ENCODE data around the gene RPL41.
A peak's percentile ranks its signal among the peaks of the same experiment; 100 is the strongest.
"Not testable (repeated sequence)": the region's sequence is repeated elsewhere in the genome, so short reads cannot be mapped to it uniquely, and the experiment has no call there.

Gene RPL41

DNA sequence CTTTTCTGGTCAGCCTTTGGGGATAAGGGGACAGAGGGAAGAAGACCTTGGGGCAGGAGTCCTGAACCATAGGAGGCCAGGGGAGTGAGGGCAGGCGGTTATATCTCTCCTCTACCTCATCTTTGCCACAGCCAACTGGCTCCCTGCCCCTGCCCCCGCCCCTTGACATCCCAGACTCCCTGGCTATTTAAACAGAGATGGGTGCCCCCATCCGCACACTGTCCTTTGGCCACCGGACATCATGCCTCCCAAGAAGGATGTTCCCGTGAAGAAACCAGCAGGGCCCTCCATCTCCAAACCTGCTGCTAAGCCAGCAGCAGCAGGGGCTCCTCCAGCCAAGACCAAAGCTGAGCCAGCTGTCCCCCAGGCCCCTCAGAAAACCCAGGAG is 37.2 kb downstream of the RPL41 start:
- DNase-seq (ENCODE audit: low read depth in 4 of 4, low spot score in 1 of 4) = no peak

DNA sequence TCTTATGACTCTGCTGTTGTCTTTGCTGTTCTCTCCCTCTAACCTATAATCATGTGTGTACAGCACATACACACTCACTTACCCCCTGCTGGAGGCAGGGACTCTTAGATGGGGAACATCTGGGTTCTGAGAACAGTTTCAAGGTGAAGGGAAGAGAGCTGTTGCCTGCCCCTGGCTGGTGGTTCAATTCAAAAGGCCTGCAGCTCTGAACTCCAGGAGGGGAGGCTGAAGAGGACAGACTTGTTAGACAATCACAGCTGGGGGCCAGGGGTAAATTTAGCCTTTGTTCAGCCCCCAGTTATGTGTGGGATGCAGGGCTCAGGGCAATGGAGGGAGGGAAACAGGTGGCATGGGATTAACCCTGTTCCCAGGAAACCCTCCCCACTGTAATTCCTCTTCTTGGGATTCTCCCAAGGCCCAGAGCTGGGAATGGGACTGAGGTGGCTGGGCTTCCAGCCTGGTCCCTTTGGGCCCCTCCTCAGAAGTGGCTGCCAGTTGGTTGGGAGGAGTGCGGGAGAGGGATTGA is 37.9 kb downstream of the RPL41 start:
- no peak for DNase-seq (ENCODE audit: low read depth in 4 of 4, low spot score in 1 of 4)

DNA sequence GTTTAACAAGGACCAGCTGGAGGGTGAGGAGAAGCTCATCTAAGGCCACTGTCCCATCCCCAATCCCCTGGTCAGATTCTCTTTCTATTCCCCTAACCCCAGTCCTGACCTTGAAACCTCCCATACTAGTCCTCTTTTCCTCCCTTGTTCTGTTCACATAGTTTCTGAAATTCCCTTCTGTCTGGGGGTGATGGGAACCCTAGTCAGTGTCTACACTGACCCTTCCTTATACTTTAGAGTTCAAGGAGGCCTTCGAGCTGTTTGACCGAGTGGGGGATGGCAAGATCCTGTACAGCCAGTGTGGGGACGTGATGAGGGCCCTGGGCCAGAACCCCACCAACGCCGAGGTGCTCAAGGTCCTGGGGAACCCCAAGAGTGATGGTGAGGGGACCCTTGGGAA is 38.4 kb downstream of the RPL41 start:
- DNase-seq (ENCODE audit: low read depth in 4 of 4, low spot score in 1 of 4) = no peak

DNA sequence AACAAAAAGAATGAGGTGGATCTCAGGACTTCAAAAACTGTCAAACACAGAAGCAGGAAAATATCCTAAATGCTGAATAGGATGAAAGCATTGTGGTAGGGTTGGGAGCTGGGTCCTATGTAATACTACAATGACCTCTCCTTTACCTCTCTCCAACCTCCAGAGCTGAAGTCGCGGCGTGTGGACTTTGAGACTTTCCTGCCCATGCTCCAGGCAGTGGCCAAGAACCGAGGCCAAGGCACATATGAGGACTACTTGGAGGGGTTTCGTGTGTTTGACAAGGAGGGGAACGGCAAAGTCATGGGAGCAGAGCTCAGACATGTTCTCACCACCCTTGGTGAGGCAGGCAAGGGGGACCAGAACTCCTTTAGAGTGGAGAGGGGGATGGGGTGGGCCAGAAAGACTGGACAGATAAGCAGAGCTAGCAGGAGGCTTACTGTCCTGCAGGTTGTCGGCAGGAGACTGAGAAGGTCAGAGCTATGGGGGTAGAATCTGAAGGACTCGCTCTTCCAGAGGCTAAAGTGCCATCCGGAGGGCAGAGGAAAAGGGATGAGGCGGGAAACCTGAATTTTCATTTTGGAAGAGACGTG is 38.9 kb downstream of the RPL41 start:
- DNase-seq (ENCODE audit: low read depth in 4 of 4, low spot score in 1 of 4) = no peak

DNA sequence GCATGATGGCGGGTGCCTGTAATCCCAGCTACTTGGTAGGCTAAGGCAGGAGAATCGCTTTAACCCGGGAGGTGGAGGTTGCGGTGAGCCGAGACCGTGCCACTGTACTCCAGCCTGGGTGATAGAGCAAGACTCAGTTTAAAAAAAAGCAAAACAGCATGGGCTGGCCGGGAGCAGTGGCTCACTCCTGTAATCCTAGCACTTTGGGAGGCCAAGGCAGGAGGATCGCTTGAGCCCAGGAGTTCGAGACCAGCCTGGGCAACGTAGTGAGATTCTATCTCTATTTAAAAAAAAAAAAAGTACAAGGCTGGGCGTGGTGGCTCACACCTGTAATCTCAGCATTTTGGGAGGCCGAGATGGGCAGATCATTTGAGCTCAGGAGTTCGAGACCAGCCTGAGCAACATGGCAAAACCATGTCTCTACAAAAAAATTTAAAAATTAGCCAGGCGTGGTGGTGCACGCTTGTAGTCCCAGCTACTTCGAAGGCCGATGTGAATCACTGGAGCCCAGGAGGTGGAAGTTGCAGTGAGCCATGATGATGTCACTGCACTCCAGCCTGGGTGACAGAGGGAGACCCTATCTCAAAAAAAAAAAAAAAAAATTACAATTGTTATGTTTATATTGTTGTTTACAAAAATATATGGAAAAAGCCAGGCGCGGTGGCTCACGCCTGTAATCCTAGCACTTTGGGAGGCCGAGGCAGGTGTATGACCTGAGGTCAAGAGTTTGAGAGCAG is 40.2 kb downstream of the RPL41 start:
- DNase-seq (ENCODE audit: low read depth in 4 of 4, low spot score in 1 of 4) = not testable (repeated sequence)

DNA sequence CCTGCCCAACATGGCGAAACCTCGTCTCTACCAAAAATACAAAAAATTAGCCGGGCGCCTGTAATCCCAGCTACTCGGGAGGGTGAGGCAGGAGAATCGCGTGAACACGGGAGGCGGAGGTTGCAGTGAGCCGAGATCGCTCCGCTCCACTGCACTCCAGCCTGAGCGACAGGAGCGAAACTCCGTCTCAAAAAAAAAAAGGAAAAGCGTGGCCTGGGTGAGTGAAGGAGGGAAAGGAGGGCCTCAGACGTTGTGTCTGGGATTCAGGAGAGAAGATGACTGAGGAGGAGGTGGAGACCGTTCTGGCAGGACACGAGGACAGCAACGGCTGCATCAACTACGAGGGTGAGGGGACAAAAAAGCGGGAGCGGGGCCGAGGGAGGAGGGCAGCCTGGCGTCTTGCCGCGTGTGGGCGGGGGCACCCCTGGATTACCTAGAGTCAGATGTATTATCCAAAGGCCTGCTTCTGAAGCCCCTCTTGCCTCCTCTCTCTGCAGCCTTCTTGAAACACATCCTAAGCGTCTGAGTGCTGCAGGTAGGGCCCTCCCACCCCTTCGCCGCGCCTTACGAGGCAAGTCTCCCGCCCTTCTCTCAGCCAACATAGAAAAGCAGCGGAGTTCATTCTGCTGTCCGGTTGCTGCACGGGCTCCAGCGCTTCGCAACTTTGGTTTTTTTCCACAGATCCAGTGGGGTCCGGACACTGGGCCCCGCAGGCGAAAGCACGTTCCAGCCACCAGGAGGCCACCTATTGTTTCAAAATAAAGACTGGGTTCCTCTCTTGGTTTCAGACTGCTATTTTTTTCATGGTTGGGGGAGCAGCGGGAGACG is 41.0 kb downstream of the RPL41 start:
- peak; percentile 19 to 45 (median 30) for DNase-seq (ENCODE audit: low read depth in 4 of 4, low spot score in 1 of 4)

DNA sequence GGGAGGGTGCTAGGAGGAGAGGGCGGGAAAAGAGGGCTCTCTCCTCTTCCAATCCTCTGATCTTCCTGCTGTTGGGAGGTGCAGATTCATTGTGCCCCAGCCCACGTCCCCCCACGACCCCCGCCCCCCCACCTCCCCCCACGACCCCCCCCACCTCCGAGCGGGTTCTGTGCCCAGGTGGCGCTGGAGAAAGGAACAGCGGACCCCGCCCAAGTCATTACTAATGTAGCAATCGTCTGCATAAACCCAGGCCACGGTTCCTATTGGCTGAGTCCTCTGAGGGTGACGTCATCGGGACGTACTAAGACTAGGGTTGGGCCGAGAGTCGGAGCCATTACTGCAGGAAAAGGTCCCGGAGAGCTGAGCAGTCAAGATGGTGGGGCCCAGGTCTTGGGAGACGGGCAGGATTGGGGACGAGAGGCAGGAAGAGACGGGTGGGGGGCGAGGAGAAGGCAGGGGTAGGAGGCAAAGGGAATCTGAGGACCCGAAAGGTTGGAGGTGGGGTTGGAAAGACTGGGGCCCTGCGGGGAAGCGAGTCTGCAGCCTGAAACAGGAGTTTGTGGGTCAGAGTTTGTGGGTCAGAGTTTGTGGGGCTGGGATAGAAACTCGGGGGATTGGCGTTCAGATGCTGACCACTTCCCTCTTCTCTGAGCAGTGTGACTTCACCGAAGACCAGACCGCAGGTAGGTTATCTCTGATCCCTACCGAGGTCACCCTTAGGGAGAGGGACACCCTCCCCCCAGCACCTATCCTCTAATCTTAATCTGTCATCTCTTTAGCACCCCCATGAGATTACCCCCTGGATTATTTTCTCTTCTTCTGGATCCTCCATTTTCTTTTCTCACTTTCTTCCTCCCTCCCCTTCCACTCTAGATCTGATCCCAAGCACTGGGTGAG is 41.8 kb downstream of the RPL41 start, which contains the start of gene MYL6:
TSS of gene MYL6 (plus strand) at position 331 of the 897 bp plus-strand sequence. CDS start at position 374, 43 bp downstream.
- peak; percentile 79 to 91 (median 90) for DNase-seq (ENCODE audit: low read depth in 4 of 4, low spot score in 1 of 4)

DNA sequence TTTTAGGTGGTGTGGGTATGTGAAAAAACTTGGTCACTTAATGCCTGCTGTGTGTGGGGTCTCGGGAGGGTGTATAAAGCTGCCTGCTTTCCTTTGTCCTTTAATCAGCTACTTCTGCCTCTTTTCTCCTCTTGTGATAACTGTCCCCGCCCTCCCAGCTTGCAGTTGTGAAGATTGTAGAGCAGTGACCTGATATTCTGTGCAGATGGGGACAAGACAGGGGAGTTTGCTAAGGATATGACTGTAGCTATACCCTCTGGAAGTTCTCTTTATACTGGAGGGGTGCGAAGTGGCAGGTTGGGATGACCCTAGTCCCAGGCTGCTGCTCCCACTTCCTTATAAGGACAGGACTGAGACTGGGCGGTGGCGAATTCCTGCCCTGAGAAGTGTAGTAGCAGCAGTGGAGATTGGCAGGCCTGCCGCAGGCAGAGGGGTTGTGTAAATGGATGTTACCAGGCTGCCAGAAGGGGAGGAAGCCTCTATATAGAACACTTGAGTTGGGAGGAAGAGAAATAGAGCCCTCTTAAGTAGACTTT is 42.6 kb downstream of the RPL41 start:
- DNase-seq (ENCODE audit: low read depth in 4 of 4, low spot score in 1 of 4) = peak in 1 of 4 experiments; percentile 29

DNA sequence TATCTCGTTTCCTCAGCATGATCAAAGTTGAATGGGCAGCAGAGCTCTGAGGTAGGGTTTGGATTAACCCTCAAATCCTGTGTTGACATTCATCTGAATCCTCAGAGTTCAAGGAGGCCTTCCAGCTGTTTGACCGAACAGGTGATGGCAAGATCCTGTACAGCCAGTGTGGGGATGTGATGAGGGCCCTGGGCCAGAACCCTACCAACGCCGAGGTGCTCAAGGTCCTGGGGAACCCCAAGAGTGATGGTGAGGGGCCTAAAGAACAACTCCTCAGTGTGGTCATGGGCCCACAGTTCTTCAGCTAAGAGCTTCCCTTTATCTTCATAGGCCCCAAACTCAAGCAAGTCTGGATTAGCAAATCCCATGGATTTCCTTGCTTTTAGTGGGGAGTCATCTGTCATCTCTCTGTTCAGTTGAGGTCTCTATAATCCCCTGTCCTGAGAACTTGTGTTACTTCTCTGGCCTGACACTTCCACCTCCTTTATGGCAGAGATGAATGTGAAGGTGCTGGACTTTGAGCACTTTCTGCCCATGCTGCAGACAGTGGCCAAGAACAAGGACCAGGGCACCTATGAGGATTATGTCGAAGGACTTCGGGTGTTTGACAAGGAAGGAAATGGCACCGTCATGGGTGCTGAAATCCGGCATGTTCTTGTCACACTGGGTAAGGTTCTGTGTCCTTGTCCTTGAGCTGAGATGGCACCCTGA is 43.2 kb downstream of the RPL41 start:
- DNase-seq (ENCODE audit: low read depth in 4 of 4, low spot score in 1 of 4) = no peak

DNA sequence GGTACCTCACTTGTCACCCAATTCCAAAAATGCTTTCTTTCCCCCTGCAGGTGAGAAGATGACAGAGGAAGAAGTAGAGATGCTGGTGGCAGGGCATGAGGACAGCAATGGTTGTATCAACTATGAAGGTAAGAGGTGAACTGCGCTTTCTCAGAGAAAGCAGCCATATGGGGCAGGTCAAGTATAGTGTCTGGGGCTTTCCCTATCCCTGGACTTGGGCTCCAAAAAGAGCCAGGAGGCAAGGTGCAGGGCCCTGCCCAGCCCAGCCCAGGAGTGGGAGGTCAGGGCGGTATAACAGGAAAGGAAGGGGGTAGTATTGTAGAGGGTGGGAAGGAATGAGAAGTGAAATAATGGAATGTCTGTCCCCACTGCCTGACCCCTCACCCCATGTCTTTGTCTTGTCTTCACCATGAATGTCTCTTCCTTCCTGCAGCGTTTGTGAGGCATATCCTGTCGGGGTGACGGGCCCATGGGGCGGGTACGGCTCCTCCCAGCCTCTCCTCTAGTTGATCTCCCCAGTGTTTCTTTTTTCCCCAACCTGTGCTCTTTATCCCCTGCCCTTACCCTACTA is 43.8 kb downstream of the RPL41 start:
- peak in 3 of 4 experiments; percentile 21 to 51 (median 42) for DNase-seq (ENCODE audit: low read depth in 4 of 4, low spot score in 1 of 4)

DNA sequence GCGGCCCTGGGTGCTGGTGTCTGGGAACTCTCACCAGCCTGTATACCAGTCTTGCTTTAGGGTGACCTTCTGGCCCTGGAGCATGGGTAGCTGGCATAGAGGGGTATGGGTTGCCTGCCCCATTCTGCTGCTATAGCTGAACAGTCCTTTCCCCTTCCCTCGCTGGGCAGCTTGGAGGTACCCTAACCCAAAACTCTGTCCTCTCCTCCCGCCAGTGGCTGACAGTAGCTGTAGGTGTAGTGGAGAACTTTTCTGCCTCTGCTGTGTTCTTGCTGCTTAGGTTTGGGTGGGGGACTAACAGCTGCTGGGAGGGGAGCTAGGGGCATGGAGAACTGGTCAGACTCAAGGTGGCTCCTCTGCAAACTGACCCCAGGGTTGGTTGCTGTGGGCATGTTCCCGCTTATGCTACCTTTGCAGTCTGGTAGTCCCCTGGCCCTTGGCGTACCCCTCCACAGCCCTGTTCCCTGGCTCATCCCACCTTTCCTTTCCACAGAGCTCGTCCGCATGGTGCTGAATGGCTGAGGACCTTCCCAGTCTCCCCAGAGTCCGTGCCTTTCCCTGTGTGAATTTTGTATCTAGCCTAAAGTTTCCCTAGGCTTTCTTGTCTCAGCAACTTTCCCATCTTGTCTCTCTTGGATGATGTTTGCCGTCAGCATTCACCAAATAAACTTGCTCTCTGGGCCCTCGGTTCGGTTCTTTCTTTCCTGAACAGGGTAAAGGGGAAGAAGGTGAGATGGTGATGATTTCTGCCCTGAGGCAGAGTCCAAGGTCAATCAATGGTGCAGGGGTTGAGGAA is 44.7 kb downstream of the RPL41 start:
- DNase-seq (ENCODE audit: low read depth in 4 of 4, low spot score in 1 of 4) = no peak

DNA sequence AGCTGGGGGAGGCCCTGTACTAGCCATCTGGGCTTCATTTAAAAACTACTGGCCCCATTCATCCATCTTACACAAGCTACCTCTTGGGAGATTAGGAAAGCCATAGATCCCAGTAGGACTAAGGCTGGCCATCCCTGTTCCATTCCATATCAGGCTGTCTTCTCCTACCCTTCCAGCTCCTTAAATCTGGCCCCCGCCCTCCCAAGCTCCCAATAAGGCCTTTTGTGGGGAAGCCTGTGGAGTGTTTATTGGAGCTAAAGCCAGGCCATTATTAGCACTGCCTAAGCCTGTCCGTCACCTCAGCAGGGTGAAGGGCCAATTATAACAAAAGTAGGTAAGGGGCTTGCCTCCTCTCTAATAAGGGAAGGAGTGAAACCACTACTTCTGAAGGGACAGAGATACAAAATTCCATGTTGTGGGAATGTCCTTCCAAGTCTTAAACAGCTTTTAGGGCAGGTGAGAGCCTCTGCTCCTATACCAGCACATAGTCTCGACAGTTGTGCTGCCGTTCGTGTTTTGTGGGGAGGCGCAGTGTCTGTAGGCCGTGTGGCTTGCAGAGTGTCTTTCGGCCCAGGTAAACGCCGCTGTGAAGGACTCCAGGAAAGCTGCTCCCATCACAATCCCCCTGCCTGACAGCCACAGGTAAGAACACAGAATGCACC is 45.4 kb downstream of the RPL41 start:
- no peak for DNase-seq (ENCODE audit: low read depth in 4 of 4, low spot score in 1 of 4)

DNA sequence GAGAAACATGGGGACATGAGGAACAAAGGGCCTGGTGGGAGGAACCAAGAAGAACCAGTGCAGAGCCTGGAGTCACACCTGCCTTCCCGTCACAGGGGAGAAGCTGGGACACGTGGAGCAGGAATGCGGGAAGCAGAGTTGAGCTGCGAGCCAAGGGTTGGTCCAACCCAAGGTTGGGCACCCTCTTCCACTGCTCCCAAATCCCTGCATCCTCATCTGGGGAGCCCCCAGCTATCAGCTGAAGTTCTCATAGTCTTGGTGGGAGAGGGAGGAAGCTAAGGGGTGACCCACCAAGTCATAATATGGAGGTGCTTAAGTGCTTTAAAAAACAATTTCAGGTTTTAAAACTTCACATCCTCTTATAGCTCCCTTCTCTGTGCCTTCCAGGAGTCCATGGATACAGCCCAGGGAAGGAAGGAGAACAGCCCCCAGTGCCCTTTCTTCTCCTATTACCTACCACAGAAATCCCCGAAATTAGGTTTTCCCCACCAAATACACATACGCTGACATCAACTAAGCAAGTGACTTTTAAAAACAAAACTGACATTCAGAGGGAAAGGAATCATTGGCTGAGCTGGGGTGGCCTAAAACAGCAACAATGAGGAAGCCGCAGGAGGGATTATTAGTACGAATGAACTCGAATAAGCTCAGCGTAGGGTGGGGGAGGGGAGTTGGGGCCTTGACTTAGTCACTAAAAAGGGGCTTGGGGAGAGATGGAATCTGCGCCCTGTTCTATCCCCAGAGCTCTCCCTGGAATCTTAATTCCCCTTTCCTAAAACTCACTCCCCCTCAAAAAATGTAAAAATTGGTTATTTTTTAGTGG is 46.2 kb downstream of the RPL41 start:
- DNase-seq (ENCODE audit: low read depth in 4 of 4, low spot score in 1 of 4) = no peak

DNA sequence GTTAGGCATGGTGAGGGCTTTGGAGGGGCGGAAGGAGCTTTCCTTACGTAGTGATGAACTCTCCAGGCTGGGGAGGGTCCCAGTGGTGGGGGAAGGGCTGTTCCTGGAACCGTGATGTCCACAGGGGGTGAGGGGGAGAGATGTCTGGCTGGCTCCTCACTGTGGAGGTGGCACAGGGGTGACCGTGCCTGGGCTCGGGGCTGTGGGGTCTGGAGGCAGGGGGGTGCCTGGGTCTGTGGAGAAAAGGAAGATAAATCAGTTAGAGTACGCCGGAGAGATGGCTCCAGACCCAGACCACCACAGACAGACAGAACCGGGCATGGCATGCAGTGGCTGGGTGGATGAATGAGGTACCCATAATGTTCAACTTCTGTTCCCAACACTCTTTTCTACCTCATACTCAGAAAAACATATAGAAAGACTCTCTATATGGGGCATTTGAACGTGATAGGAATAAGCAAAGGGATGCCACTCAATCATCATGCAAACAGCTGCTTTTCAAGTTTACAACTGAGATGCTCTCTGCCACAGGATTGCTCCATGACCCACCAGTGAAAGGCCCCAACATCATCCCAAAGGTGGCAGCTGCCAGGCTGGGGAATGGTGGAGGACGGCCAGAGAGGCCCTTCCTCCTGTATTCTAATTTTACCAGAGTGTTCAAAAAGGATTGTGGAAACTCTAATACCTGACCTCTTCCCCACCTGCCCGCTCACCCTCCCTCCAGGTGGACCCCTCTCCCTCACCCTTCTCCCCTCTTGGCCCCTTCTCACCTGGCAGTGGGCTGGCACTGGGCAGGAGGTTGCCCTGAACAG is 47.3 kb downstream of the RPL41 start:
- DNase-seq (ENCODE audit: low read depth in 4 of 4, low spot score in 1 of 4) = no peak

DNA sequence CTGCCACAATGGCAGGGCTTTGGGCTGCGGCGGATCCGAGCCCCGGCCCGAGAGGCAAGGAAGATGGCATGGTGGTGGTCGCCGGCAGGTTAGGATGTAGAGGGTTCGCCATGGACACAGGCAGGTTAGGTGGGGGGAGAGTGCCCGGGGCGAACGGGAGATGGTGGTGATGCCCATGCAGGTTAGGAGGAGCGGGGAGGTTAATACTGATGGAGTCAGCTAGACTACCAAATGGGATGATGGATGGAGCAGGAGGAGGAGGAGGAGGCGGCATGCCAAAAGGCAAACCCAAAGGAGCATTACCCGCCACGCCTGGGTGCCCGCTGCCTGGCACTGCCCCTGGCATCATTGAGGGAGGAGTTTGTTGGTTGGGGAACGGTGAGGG is 47.9 kb downstream of the RPL41 start:
- no peak for DNase-seq (ENCODE audit: low read depth in 4 of 4, low spot score in 1 of 4)

DNA sequence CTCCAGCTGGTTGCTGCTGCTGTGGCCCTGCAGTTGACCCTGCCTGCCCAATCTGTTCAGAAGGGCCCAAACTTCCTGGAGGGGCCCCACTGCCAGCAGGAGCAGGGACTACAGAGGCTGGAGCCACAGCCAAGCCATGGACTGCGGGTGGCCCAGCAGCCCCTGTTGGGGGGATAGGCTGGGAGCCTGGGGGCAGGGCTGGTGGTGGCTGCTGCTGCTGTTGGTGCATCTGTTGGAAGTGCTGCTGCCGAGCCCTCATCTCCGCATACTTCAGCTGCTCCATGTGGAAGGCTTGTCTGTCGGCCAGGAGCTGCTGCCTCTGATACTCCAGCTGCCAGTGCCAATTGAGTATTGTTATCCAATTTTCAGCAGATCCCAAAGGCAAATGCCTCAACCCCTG is 48.9 kb downstream of the RPL41 start:
- no peak for DNase-seq (ENCODE audit: low read depth in 4 of 4, low spot score in 1 of 4)

All from stimulated activated CD4-positive, alpha-beta T cell treated with anti-CD3 and anti-CD28 coated beads, Interleukin-1b, Interleukin-23, amount 100 ng/mL, for 24 hours (primary cell).